ENCODE results near the gene KLHDC3. TPM values are rescaled to one million over a fixed set of nuclear protein-coding genes. Genes with fewer than 3 reads are reported as not detected.

The KLHDC3 gene
- total RNA-seq, 3 donors from 2014 or later, result 53.4 to 84.1 (median 57.3) TPM

- intact Hi-C loops (cut with DNase I, micrococcal nuclease), result no loop called here
- no peak overlapping the region for H3K4me3 ChIP-seq
- H3K9me3 ChIP-seq, result no peaks in the 10 kb centered on the region
- DNase-seq (peak in 1 of 3 donors; percentile 39), ATAC-seq (peak; percentile 5)
- TF ChIP-seq CTCF (IDR thresholded peaks at IDR 0.05), result no peak
- H3K36me3 ChIP-seq (ENCODE audit: low read depth), result no peaks in the 10 kb centered on the region
- peaks cover 21% of the 10 kb centered on the region for H3K4me1 ChIP-seq (ENCODE audit: low read depth)
Measured at GRCh38 chr6:43020847-43021246, 6.8 kb downstream of the KLHDC3 start.

- no peak for TF ChIP-seq CTCF (IDR thresholded peaks at IDR 0.05)
- ATAC-seq (peak; percentile 97), DNase-seq (peak; percentile 85 to 88 (median 88))
- no peaks in the 10 kb centered on the region for H3K9me3 ChIP-seq
- intact Hi-C loops (cut with DNase I, micrococcal nuclease), result no loop called here
- H3K4me1 ChIP-seq (ENCODE audit: low read depth), result peaks cover 15% of the 10 kb centered on the region
- no peaks in the 10 kb centered on the region for H3K36me3 ChIP-seq (ENCODE audit: low read depth)
- H3K4me3 ChIP-seq, result peak within 1 kb of the TSS; percentile 78
Measured at GRCh38 chr6:43021270-43022047, 7.4 kb downstream of the KLHDC3 start, which contains the start of gene RRP36. Gene RRP36, plus strand, starts transcription at chr6:43021623. Its CDS starts 32 bp downstream, at chr6:43021655.

GRCh38 chr6:43024436-43024835 is 10.4 kb downstream of the KLHDC3 start:
- Histone ChIP-seq H3K9me3 (no peaks in the 10 kb centered on the region), H3K4me3 (no peak overlapping the region), H3K36me3 (ENCODE audit: low read depth) (peaks cover 10% of the 10 kb centered on the region), H3K4me1 (ENCODE audit: low read depth) (peaks cover 11% of the 10 kb centered on the region)
- TF ChIP-seq CTCF (IDR thresholded peaks at IDR 0.05), result no peak
- ATAC-seq, result no peak
- DNase-seq, result no peak
- intact Hi-C loops (cut with DNase I, micrococcal nuclease), result no loop called here

GRCh38 chr6:43026365-43026764 is 12.3 kb downstream of the KLHDC3 start:
- peaks cover 13% of the 10 kb centered on the region for H3K36me3 ChIP-seq (ENCODE audit: low read depth)
- DNase-seq, result peak in 1 of 3 donors; percentile 7
- peaks cover 7% of the 10 kb centered on the region for H3K4me1 ChIP-seq (ENCODE audit: low read depth)
- intact Hi-C loops (cut with DNase I, micrococcal nuclease), result no loop called here
- no peak overlapping the region for H3K4me3 ChIP-seq
- ATAC-seq, result no peak
- no peaks in the 10 kb centered on the region for H3K9me3 ChIP-seq
- TF ChIP-seq CTCF (IDR thresholded peaks at IDR 0.05), result no peak

- ATAC-seq (no peak), DNase-seq (peak in 1 of 3 donors; percentile 17)
- Histone ChIP-seq H3K4me3 (no peak overlapping the region), H3K9me3 (no peaks in the 10 kb centered on the region), H3K36me3 (ENCODE audit: low read depth) (peaks cover 13% of the 10 kb centered on the region), H3K4me1 (ENCODE audit: low read depth) (no peaks in the 10 kb centered on the region)
- no peak for TF ChIP-seq CTCF (IDR thresholded peaks at IDR 0.05)
- intact Hi-C loops (cut with DNase I, micrococcal nuclease), result no loop called here
Measured at GRCh38 chr6:43029120-43029519, 15.1 kb downstream of the KLHDC3 start.

Data from mucosa of descending colon (tissue), 3 donors.